Activated CD4-positive, alpha-beta T cell treated with anti-CD3 and anti-CD28 coated beads, Interleukin-2, Interleukin-4, amounts not matched to agents 100 ng/mL and 50 ng/mL, durations not matched to agents 16 hours and 8 hours (primary cell): ENCODE data around the gene ZFYVE19.
"Not testable (repeated sequence)": the region's sequence is repeated elsewhere in the genome, so short reads cannot be mapped to it uniquely, and the experiment has no call there.

ENCODE experiments used
- DNase-seq: peaks from one replicate; pipeline ENCODE4 v3.0.0-alpha.2; 2020; ENCODE audit warnings: low spot score

The ZFYVE19 gene

DNA sequence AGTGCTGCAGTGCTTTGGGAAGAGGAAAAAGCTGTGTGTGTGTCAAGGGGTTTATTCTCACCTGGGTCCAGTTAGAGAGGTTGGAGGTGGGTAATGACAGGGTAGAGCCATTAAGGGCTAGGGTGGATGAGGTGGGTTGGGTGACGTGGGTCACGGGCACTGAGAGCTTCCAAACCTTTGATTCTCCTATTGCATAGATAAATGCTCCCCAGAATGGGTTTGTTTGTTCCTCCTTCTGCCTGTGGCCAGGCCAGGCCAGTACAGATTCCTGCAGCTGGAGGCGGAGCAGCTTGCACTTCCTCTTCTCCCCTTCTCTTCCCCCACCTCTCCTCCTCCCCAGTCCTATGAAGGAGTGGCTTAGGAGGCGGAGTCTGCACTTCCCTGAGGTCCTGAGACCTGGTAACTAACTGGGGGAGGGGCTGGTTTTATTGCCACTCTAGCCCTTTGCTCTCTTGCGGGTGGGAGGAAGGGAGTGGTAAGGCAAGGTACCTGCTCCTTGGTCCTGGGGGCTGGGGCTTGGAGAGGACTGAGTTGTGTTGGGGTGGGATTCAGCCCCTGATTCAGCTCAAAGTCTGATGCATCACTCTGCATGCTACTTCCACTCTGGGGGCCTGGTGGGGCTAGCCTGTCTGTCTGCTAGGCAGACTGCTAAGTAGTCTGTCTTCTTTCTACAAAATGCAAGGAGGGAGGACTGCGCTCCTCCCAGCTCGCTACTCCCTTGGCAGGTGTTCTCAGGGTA, 40.5 kb downstream of the ZFYVE19 start:
- no peak for DNase-seq

GRCh38 chr15:40850576-40851112, 43.8 kb downstream of the ZFYVE19 start:
- no peak for DNase-seq

GRCh38 chr15:40852529-40852928, 45.6 kb downstream of the ZFYVE19 start:
- DNase-seq, result no peak

GRCh38 chr15:40853241-40853890, 46.5 kb downstream of the ZFYVE19 start:
- DNase-seq, result no peak

DNA sequence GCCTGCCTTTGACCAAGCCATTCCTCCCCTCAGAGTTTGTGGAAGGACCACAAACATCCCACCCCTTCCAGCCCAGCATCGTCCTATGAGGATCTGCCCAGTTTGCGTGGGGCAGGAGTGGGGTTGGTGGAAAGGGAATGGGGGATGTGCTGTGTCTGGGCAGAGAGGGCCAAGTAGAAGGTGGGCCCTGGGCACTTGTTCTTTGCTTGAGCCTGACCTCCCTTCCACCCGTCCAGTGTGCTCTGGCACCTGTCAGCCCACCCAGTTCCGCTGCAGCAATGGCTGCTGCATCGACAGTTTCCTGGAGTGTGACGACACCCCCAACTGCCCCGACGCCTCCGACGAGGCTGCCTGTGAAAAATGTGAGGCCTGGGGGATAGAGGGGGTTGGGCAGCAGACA, 47.3 kb downstream of the ZFYVE19 start:
- no peak for DNase-seq

DNA sequence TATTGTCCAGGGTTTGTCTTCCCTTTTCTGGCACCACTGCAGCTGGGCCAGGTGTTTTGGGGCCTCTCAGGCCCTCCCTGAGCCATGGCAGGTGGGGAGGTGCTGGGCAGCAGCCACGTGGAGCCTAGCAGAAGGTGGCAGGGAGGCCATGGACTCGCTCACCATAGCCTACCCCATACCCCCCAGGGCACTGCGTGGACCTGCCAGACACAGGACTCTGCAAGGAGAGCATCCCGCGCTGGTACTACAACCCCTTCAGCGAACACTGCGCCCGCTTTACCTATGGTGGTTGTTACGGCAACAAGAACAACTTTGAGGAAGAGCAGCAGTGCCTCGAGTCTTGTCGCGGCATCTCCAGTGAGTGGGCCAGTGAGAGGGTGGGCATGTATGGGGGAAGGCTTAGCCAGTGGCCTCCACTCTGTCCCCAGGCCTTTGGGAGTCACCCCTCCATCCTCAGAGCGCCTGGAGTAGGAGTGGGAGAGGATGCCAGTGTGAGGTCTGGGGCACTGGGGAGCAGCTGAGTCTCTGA, 48.9 kb downstream of the ZFYVE19 start:
- no peak for DNase-seq

GRCh38 chr15:40856746-40857145, 49.9 kb downstream of the ZFYVE19 start:
- no peak for DNase-seq

- DNase-seq, result peak; percentile 84
These were observed 50.9 kb downstream of the ZFYVE19 start for GRCh38 chr15:40857601-40858341.

- DNase-seq, result no peak
These were observed 51.8 kb downstream of the ZFYVE19 start for GRCh38 chr15:40858706-40859105.

DNA sequence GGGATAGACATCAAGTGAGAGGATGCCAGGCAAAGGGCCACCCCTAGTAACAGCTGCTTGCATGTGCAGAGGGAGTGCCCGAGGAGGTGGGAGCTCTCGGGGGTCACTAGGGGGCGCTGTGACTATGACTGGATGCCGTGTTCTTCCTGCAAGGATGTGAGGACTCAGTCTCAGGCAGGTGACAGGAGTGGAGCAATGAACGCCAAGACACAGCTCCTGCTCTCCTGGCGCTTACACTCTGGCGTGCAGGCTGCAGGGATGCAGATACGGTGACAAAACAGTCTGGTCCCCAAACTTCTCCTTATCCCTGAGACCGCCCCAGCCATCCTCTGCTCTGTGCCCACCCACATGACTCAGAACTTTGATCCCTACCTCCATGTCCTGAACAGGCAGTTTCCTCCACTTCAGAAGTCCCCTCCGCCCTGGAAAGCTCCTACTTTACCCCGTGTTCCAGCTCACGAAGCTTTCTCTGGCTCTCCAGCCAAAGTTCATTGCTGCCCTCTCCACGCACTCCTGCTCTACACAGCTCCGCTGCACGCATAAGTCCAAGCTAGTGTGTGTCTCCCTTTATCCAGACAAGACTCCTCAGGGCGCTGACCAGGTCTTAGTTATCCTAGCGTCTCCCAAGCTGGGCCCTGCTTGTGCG, 52.4 kb downstream of the ZFYVE19 start:
- DNase-seq, result peak; percentile 86

DNA sequence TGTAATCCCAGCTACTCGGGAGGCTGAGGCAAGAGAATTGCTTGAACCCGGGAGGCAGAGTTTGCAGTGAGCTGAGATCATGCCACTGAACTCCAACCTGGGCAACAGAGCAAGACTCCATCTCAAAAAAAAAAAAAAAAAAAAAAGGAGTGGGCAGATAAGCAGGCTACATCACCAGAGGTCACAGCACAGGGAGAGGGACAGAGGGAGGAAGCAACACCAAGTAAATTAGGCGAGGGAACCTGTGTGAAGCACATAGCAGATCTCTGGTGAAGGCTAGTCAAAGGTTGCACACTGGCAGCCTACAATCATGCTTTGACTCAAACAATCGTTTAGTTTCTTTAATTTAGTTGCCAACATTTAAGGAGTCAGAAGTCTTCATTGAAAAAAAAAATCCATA, 54.3 kb downstream of the ZFYVE19 start:
- DNase-seq, result not testable (repeated sequence)

DNA sequence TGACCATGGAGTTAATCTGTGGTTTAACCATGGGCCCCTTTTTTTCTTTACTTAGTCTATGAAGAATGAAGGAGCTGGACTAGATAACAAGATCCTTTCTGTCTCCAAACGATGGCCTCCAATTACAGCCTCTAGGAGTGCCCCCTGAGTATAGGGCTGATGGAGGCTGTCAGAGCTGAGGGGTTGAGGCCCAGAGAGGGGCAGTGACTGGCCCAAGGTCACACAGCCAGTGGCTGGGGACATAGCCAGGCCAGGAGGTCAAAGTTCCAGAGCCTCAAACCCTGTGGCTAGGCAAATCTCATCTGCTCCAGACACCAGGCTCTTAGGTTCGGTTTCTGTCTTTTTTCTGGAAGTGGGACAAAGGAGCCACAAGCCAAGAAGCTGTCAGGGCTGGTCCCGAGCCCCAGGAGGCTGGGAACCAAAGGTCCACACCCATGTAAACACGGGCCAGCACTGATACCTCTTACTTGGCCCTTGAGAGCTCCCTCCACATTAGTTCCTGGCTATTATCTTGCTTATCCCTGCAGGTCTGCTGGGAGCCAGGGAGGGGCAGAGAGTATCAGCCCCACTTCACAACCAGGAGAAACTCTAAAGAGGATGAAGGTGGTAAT, 56.9 kb downstream of the ZFYVE19 start:
- no peak for DNase-seq
